ENCODE data around the gene C1GALT1.
"Not testable (repeated sequence)": the region's sequence is repeated elsewhere in the genome, so short reads cannot be mapped to it uniquely, and the experiment has no call there.

Gene C1GALT1

DNA sequence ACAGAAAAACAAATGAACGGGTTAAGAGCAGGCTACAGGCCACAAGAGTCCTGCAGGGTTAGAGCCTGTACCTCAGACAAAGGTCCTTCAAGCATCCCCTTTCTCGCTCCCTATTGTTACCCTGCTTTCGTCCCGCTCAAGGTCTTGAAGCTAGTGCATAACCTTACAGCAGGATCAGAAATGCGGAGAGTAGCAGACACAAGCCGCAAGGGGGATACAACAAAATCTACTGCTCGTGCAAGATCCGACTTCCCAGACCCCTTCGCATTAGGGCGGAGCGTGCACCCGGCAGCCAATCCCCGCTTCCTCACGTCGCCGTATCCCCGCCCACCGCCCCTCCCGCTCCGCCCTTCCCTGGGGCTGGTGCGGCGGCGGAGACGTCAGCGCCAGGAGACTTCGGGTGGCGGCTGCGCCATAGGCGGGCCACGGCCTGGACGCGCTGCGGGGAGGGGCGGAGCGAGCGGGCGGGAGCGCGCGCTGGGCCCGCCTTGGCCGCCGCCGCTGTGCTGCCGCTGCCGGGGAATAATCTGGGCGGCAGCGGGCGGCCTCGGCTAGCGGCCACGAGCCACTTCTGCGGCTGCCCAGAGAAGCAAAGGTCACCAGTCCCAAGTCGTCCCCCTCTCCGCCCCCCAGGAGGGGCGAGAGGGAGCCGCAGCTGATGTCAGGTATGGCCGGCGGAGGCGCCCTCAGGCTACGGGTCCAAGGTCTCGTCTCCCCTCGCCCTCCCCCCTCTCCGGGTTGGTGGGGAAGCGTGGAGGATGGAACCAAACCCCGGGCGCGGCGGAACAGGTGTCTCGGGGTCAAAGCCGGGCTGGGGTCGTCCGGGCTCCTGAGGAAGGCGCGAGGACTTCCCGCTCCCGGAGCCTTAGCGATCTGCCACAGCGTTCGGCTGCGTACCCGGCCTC, at the start of gene C1GALT1:
Gene C1GALT1, plus strand, starts transcription at position 389 of the 905 bp plus-strand sequence. CDS start 51,776 bp downstream, outside the sequence.
- Mint-ChIP-seq H3K27me3 (no peaks in the 10 kb centered on the region), H3K36me3 (peaks cover 0 to 8% of the 10 kb centered on the region in 2 donors), H3K9me3 (no peaks in the 10 kb centered on the region), H3K4me1 (peaks cover 11 to 16% of the 10 kb centered on the region in 2 donors), H3K27ac (peak within 1 kb of the TSS; percentile 100), H3K4me3 (peak within 1 kb of the TSS; percentile 92 to 100)
- peak; percentile 97 for DNase-seq
- peak; percentile 85 to 86 for ATAC-seq (replicated peaks)

DNA sequence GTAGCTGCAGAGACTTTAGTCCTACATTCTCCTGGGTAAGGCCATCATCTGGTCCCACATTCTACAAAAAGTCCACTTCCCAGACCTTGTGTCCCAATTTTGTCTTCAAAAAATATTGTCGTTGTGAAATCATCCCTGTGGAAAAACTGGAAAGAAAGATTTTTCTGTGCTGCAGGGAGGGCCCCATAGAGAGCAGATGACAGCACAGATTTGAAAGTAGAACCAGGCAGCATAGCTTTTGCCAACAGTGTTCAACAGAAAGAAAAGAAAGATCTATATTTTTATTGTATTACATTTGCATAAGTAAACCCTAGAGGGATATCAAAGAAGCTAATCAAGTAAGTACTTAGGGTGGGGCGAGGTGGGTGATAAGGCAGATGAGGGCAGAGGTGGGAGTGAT, 48.3 kb upstream of the C1GALT1 start:
- ATAC-seq (replicated peaks) (no peak), DNase-seq (no peak)
- Mint-ChIP-seq H3K36me3 (no peaks in the 10 kb centered on the region), H3K4me3 (no peak overlapping the region), H3K27me3 (no peaks in the 10 kb centered on the region), H3K9me3 (peaks cover 0 to 2% of the 10 kb centered on the region in 2 donors), H3K27ac (no peak overlapping the region), H3K4me1 (peaks cover 8 to 15% of the 10 kb centered on the region in 2 donors)

DNA sequence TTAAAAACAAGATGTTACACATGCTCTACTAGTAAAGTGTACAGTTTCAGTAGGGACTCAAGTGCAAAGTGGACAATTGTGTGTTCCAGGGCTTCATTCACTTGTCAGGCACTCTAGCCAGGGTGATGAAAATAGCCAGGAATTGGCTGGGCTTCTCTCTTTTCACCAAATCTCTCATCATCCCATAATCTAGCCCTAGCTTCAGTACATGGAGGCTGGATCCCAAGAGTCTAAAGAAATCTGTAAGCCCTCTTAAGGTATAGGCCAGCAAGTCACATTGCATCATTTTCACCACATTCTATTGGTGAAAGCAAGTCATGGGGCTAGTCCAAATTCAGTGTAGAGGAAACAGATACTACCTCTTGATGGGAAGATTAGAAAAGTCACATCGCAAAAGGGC, 47.3 kb upstream of the C1GALT1 start:
- no peak for DNase-seq
- Mint-ChIP-seq H3K9me3 (peaks cover 0 to 2% of the 10 kb centered on the region in 2 donors), H3K27me3 (no peaks in the 10 kb centered on the region), H3K36me3 (no peaks in the 10 kb centered on the region), H3K4me1 (peaks cover 8 to 15% of the 10 kb centered on the region in 2 donors), H3K4me3 (no peak overlapping the region), H3K27ac (no peak overlapping the region)
- no peak for ATAC-seq (replicated peaks)

DNA sequence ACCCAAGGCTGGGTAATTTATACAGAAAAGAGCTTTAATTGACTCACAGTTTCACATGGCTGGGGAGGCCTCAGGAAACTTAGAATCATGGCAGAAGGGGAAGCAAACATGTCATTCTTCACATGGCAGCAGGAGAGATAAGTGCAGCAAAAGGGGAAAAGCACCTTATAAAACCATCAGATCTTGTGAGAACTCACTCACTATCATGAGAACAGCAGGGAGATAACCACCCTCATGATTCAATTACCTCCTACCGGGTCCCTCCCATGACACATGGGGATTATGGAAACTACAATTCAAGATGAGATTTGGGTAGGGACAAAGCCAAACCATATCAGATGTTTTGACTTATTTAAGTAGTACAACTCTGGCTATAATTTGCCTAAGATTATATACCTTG, 46.4 kb upstream of the C1GALT1 start:
- DNase-seq = not testable (repeated sequence)

DNA sequence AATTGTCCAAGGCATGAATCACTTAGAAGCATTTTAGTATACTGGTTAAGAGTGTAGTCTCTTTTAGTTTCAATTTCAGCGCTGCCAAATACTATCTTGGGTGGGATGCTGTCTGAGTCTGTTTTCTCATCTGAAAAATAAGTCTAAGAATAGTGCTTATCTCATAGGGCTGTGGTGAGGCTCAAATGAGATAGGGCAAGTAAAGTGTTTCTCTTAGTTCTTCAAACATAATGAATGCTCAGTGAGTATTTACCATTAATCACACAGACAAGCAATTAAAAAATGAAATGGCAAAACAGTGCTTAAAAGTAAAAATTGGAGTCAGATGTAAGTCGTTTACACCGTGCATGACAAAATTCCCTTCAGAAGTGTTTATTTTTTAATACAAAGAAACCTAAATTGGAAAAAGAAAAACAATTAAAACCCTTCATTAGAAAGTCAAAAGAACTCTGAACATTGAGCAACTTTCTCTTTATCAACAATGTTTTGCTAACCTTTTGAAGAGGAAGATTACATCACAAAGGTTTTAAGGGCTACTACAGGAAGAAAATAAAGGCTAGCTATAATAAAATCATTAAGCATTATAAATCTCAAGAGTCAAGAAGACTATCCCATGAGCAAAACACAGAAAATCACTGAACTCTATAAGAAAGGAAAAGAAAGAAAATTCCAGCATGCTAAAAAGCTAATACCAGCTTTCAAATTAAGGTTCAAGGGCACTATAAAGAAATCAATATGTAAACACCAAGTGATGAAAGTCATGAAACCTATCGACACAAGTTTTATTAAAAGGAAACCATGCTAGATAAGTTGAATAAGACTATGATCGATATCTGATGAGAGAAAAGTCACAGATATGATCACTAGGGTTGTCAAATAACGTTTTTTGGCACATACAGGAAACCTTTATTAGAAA, 45.6 kb upstream of the C1GALT1 start:
- DNase-seq (no peak), ATAC-seq (replicated peaks) (no peak)
- Mint-ChIP-seq H3K4me1 (peaks cover 3 to 17% of the 10 kb centered on the region in 2 donors), H3K4me3 (no peak overlapping the region), H3K27me3 (no peaks in the 10 kb centered on the region), H3K9me3 (peaks cover 0 to 5% of the 10 kb centered on the region in 2 donors), H3K36me3 (no peaks in the 10 kb centered on the region), H3K27ac (no peak overlapping the region)

More for the DNA sequence above, 46.4 kb upstream of the C1GALT1 start:
- H3K27ac Mint-ChIP-seq; H3K27me3 Mint-ChIP-seq; H3K9me3 Mint-ChIP-seq; H3K4me3 Mint-ChIP-seq; H3K36me3 Mint-ChIP-seq; ATAC-seq (replicated peaks): not testable (repeated sequence)
- H3K4me1 Mint-ChIP-seq = peaks cover 6 to 15% of the 10 kb centered on the region in 2 donors

DNA sequence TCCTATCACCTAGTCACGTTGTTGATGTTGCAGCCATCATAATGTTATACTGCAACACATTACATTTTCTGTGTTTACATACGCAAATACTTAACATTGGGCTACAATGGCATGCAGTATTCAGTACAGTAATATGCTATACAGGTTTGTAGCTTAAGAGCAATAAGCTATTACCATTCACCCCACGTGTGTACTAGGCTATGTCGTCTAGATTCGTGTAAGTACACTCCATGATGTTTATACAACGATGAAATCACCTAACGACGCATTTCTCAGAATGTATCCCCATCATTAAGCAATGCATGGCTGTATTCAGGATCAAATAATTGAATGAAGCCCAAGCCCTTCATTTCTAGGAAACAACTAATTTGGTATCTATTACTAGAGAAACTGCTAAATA, 43.4 kb upstream of the C1GALT1 start:
- H3K4me1 Mint-ChIP-seq = peaks cover 3 to 17% of the 10 kb centered on the region in 2 donors
- no peaks in the 10 kb centered on the region for H3K27me3 Mint-ChIP-seq
- no peak for DNase-seq
- no peak for ATAC-seq (replicated peaks)
- no peak overlapping the region for H3K4me3 Mint-ChIP-seq
- peaks cover 6 to 12% of the 10 kb centered on the region in 2 donors for H3K9me3 Mint-ChIP-seq
- no peak overlapping the region for H3K27ac Mint-ChIP-seq
- peaks cover 2 to 7% of the 10 kb centered on the region in 2 donors for H3K36me3 Mint-ChIP-seq

DNA sequence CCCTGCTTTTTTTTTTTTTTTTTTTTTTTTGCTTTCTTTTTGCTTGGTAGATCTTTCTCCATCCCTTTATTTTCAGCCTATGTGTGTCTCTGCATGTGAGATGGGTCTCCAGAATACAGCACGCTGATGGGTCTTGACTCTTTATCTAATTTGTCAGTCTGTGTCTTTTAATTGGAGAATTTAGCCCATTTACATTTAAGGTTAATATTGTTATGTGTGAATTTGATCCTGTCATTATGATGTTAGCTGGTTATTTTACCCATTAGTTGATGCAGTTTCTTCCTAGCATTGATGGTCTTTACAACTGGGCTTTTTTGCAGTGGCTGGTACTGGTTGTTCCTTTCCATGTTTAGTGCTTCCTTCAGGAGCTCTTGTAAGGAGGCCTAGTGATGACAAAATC, 38.9 kb upstream of the C1GALT1 start:
- ATAC-seq (replicated peaks); DNase-seq; H3K27me3 Mint-ChIP-seq; H3K27ac Mint-ChIP-seq; H3K4me3 Mint-ChIP-seq; H3K4me1 Mint-ChIP-seq: not testable (repeated sequence)
- H3K9me3 Mint-ChIP-seq = peaks cover 11 to 14% of the 10 kb centered on the region in 2 donors
- peaks cover 4 to 14% of the 10 kb centered on the region in 2 donors for H3K36me3 Mint-ChIP-seq

DNA sequence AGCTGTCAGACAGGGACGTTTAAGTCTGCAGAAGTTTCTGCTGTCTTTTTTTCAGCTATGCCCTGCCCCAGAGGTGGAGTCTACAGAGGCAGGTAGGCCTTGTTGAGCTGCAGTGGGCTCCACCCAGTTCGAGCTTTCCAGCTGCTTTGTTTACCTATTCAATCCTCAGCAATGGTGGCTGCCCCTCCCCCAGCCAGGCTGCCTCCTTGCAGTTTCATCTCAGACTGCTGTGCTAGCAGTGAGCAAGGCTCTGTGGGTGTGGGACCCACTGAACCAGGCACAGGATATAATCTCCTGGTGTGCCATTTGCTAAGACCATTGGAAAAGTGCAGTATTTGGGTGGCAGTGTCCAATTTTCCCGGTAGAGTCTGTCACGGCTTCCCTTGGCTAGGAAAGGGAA, 37.2 kb upstream of the C1GALT1 start:
- H3K9me3 Mint-ChIP-seq = peaks cover 11 to 13% of the 10 kb centered on the region in 2 donors
- not testable (repeated sequence) for H3K27me3 Mint-ChIP-seq; H3K4me1 Mint-ChIP-seq; H3K4me3 Mint-ChIP-seq; DNase-seq; ATAC-seq (replicated peaks); H3K27ac Mint-ChIP-seq
- H3K36me3 Mint-ChIP-seq = peaks cover 4 to 14% of the 10 kb centered on the region in 2 donors

DNA sequence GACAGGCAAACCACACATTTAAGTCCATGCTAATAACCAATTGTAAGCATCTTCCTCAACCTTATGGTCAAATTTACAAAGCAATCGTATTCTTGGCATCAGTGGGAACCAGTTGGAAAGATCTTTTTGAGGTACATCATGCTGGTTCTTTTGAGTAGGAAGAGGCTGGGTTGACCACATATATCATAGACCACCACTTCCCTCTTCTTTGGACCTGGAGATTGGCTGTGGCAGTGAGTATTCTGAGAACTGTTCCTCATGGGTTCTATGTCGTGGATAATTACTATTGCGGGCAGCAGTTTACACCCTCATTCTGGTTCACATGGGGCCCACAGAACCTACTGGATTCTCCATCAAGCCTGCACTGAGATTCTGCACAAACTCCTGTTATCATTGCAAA, 35.5 kb upstream of the C1GALT1 start:
- Mint-ChIP-seq H3K27ac (no peak overlapping the region), H3K9me3 (peaks cover 11% of the 10 kb centered on the region in 2 donors), H3K4me3 (no peak overlapping the region), H3K27me3 (no peaks in the 10 kb centered on the region), H3K4me1 (peaks cover 0 to 5% of the 10 kb centered on the region in 2 donors), H3K36me3 (peaks cover 4 to 14% of the 10 kb centered on the region in 2 donors)
- DNase-seq (no peak), ATAC-seq (replicated peaks) (no peak)

DNA sequence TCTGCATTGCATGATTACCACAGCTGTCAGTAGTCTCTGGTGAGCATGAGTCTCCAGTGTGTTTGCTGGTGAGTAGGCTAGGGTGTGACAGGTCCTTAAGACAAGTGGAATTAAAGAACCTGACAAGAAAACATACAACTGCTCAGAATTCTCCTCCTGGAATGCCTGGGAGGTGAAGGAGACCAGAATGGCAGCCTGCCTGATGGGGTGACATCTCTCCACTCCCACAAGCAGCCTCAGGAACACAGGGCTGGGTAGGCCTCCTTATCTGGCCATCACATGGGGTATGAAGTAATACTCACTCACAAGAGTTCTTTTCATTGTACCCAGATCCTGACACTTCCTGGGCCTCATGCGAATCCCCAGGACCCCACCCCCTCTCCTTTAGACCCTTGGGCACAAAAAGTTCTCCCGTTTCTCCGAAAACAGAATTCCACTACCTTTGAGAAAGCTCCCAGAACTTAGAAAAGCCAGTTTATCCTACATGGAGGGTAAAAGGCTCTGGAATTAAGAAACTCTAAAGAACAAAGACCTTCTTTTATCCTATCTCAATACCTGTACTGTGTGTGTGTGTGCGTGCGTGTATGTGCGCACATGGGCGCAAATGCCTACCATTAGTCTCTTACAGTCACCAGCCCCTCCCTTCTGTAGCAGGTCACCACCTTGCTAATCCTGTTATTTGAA, 33.4 kb upstream of the C1GALT1 start:
- ATAC-seq (replicated peaks) = no peak
- DNase-seq = no peak
- Mint-ChIP-seq H3K9me3 (peaks cover 5 to 6% of the 10 kb centered on the region in 2 donors), H3K27me3 (no peaks in the 10 kb centered on the region), H3K4me3 (no peak overlapping the region), H3K27ac (no peak overlapping the region), H3K4me1 (peaks cover 0 to 10% of the 10 kb centered on the region in 2 donors), H3K36me3 (peaks cover 2 to 10% of the 10 kb centered on the region in 2 donors)

DNA sequence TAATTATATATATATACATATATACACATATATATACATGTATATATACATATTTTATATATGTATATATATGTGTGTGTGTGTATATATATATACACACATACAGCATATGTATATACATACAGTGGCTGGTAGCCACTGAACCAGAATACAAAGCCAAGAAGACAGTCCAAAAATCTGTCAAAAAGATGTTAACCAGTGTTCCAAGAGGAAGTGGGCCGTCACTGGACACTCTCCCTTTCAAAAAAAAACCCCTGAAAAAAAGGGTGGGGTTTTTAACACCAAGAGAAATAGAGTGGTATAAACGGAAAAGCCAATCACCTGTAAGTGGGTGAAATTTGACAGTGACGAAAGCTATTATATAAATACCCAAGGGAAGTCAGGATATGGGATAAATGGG, 31.1 kb upstream of the C1GALT1 start:
- ATAC-seq (replicated peaks) (no peak), DNase-seq (no peak)
- H3K27ac Mint-ChIP-seq = no peak overlapping the region
- no peak overlapping the region for H3K4me3 Mint-ChIP-seq
- H3K9me3 Mint-ChIP-seq = peaks cover 7 to 12% of the 10 kb centered on the region in 2 donors
- H3K36me3 Mint-ChIP-seq = peaks cover 0 to 12% of the 10 kb centered on the region in 2 donors
- H3K4me1 Mint-ChIP-seq = peaks cover 2 to 17% of the 10 kb centered on the region in 2 donors
- H3K27me3 Mint-ChIP-seq = no peaks in the 10 kb centered on the region

DNA sequence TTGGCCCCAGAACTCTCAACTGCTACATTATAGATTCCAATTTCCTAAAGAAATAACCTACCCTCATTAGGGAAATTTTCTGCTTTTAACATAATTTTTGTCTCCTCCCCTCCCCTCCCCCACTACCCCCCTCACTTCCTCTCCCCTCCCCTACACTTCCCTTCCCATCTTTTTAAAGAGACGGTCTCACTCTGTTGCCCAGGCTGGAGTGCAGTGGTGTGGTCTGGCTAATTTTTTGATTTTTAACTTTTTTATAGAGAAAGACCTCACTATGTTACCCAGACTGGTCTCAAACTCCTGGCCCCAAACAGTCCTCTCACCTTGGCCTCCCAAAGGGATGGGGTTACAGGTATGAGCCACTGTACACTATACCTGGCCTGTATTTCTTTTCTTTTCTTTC, 30.5 kb upstream of the C1GALT1 start:
- no peak overlapping the region for H3K4me3 Mint-ChIP-seq
- H3K9me3 Mint-ChIP-seq = peaks cover 7 to 12% of the 10 kb centered on the region in 2 donors
- H3K4me1 Mint-ChIP-seq = peaks cover 4 to 23% of the 10 kb centered on the region in 2 donors
- ATAC-seq (replicated peaks) (no peak), DNase-seq (no peak)
- H3K27ac Mint-ChIP-seq = no peak overlapping the region
- peaks cover 0 to 12% of the 10 kb centered on the region in 2 donors for H3K36me3 Mint-ChIP-seq
- no peaks in the 10 kb centered on the region for H3K27me3 Mint-ChIP-seq

DNA sequence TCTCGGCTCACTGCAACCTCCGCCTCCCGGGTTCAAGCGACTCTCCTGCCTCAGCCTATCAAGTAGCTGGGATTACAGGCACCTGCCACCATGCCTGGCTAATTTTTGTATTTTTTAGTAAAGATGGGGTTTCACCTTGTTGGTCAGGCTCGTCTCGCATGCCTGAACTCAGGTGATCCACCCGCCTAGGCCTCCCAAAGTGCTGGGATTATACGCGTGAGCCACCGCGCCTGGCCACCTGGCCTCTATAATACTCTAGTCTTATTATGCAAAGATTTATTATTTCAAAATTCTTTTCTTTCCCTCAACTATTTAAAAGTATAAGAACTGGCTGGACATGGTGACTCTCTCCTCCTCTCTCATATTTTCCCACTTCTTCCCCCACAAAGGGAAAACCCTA, 30.0 kb upstream of the C1GALT1 start:
- ATAC-seq (replicated peaks) = no peak
- H3K27ac Mint-ChIP-seq = no peak overlapping the region
- H3K9me3 Mint-ChIP-seq = peaks cover 7 to 12% of the 10 kb centered on the region in 2 donors
- no peak overlapping the region for H3K4me3 Mint-ChIP-seq
- DNase-seq = no peak
- peaks cover 0 to 12% of the 10 kb centered on the region in 2 donors for H3K36me3 Mint-ChIP-seq
- no peaks in the 10 kb centered on the region for H3K27me3 Mint-ChIP-seq
- peaks cover 8 to 28% of the 10 kb centered on the region in 2 donors for H3K4me1 Mint-ChIP-seq

DNA sequence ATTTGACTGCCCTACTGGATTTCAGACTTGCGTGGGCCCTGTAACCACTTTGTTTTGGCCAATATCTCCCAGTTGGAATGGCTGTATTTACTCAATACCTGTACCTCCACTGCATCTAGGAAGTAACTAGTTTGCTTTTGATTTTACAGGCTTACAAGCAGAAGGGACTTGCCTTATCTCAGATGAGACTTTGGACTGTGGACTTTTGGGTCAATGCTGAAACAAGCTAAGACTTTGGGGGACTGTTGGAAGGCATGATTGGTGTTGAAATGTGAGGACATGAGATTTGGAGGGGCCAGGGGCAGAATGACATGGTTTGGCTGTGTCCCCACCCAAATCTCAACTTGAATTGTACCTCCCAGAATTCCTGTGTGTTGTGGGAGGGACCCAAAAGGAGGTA, 28.0 kb upstream of the C1GALT1 start:
- not testable (repeated sequence) for ATAC-seq (replicated peaks); H3K27me3 Mint-ChIP-seq; H3K4me3 Mint-ChIP-seq; H3K27ac Mint-ChIP-seq; DNase-seq
- peaks cover 7 to 12% of the 10 kb centered on the region in 2 donors for H3K9me3 Mint-ChIP-seq
- peaks cover 17 to 43% of the 10 kb centered on the region in 2 donors for H3K4me1 Mint-ChIP-seq
- H3K36me3 Mint-ChIP-seq = peaks cover 0 to 12% of the 10 kb centered on the region in 2 donors

Data from stimulated activated naive B cell treated with anti-CD40 and anti-IgM and Interleukin-4, amounts not matched to agents 10 μg/mL and 1 μg/mL and 100 μg/mL, for 72 hours (primary cell).